Thoracic aorta (tissue), 2 donors: ENCODE measurements around the gene RGS10. TPM values are rescaled to one million over a fixed set of nuclear protein-coding genes. Genes with fewer than 3 reads are reported as not detected.

Experiments used
- ATAC-seq: fragments of 150-250 bp; one replicate; pipeline ENCODE4 v1.8.0; 2017; ENCODE audit warnings: low read depth; ENCODE audit not compliant: insufficient number of reproducible peaks, low FRiP score
- DNase-seq: peaks from one replicate; pipeline ENCODE4 v3.0.0-alpha.2; 2020; ENCODE audit warnings: low spot score
- H3K27ac ChIP-seq, 2 donors: fragments of 200-600 bp; sonication (generic); 1 replicate in 1 of 2; 2 replicates in 1 of 2; pipeline ENCODE4 v1.5.1; 2016; ENCODE audit warnings: mild to moderate bottlenecking in 2 of 2, moderate library complexity in 2 of 2
- H3K27me3 ChIP-seq: fragments of 200-600 bp; sonication (generic); replicated peaks from 2 replicates; pipeline ENCODE4 v1.6.0; 2016; ENCODE audit warnings: mild to moderate bottlenecking; ENCODE audit not compliant: insufficient read depth
- H3K36me3 ChIP-seq: fragments of 200-600 bp; sonication (generic); one replicate; pipeline ENCODE4 v1.5.1; 2016
- H3K4me1 ChIP-seq, 2 donors: fragments of 200-600 bp; sonication (generic); 1 replicate in 1 of 2; 2 replicates in 1 of 2; pipeline versions ENCODE4 v1.5.1 to v1.6.0; 2016; ENCODE audit warnings: low read depth in 2 of 2, mild to moderate bottlenecking in 1 of 2; ENCODE audit not compliant: control insufficient read depth in 1 of 2
- H3K4me3 ChIP-seq: fragments of 200-600 bp; sonication (generic); 2 replicates; pipeline ENCODE4 v1.5.1; 2016; ENCODE audit warnings: mild to moderate bottlenecking
- H3K9me3 ChIP-seq: fragments of 200-600 bp; sonication (generic); 2 replicates; pipeline ENCODE4 v1.5.1; 2016
- CTCF ChIP-seq: fragments of 200-600 bp; sonication (generic); IDR thresholded peaks from one replicate; pipeline ENCODE4 v1.5.1; 2019; ENCODE audit warnings: antibody characterized with exemption
- total RNA-seq, 2 donors: library from RNA; depleted of rRNA; stranded (reverse); fragments of >200 nt; gene quantifications; one replicate each; pipeline versions ENCODE4 v1.1.0 to v1.2.3, GENCODE V29; 2016

The RGS10 gene
- total RNA-seq, 2 donors from 2014 or later: 33.2 to 37.1 TPM

- H3K27me3 ChIP-seq: no peaks in the 10 kb centered on the region
- ATAC-seq (no peak), DNase-seq (no peak)
- H3K36me3 ChIP-seq: no peaks in the 10 kb centered on the region
- H3K27ac ChIP-seq: peak overlapping the region; percentile 64 to 77
- H3K4me3 ChIP-seq: peak overlapping the region; percentile 90
- H3K9me3 ChIP-seq: no peaks in the 10 kb centered on the region
- peak; percentile 53 for TF ChIP-seq CTCF
- H3K4me1 ChIP-seq: peaks cover 9 to 42% of the 10 kb centered on the region in 2 donors
These were observed 682 bp upstream of the RGS10 start for GRCh38 chr10:119542988-119543813.

GRCh38 chr10:119541459-119542356 lies 811 bp downstream of the RGS10 start:
- ATAC-seq (no peak), DNase-seq (no peak)
- no peak for TF ChIP-seq CTCF
- Histone ChIP-seq H3K9me3 (no peaks in the 10 kb centered on the region), H3K36me3 (no peaks in the 10 kb centered on the region), H3K27ac (peak overlapping the region; percentile 13 to 64), H3K4me1 (peaks cover 9 to 42% of the 10 kb centered on the region in 2 donors), H3K4me3 (peak overlapping the region; percentile 90), H3K27me3 (no peaks in the 10 kb centered on the region)

GRCh38 chr10:119541046-119541445 lies 1.5 kb downstream of the RGS10 start:
- Histone ChIP-seq H3K4me3 (peak overlapping the region; percentile 90), H3K4me1 (peaks cover 9 to 42% of the 10 kb centered on the region in 2 donors), H3K36me3 (no peaks in the 10 kb centered on the region), H3K9me3 (no peaks in the 10 kb centered on the region), H3K27me3 (no peaks in the 10 kb centered on the region), H3K27ac (no peak overlapping the region)
- no peak for TF ChIP-seq CTCF
- ATAC-seq (no peak), DNase-seq (no peak)

- ATAC-seq (no peak), DNase-seq (no peak)
- Histone ChIP-seq H3K4me3 (no peak overlapping the region), H3K36me3 (no peaks in the 10 kb centered on the region), H3K9me3 (no peaks in the 10 kb centered on the region), H3K27ac (no peak overlapping the region), H3K4me1 (peaks cover 9 to 42% of the 10 kb centered on the region in 2 donors), H3K27me3 (no peaks in the 10 kb centered on the region)
- TF ChIP-seq CTCF: no peak
These were observed 2.5 kb downstream of the RGS10 start for GRCh38 chr10:119540038-119540437.

GRCh38 chr10:119539359-119539825 lies 3.1 kb downstream of the RGS10 start:
- H3K4me3 ChIP-seq: no peak overlapping the region
- H3K36me3 ChIP-seq: no peaks in the 10 kb centered on the region
- H3K27me3 ChIP-seq: no peaks in the 10 kb centered on the region
- H3K4me1 ChIP-seq: peaks cover 9 to 37% of the 10 kb centered on the region in 2 donors
- ATAC-seq (no peak), DNase-seq (no peak)
- no peak overlapping the region for H3K27ac ChIP-seq
- H3K9me3 ChIP-seq: no peaks in the 10 kb centered on the region
- no peak for TF ChIP-seq CTCF
